ENCODE results near the gene FKRP. TPM values are rescaled to one million over a fixed set of nuclear protein-coding genes. Genes with fewer than 3 reads are reported as not detected.

FKRP gene
- 10 to 100 TPM; 13.9 to 25.1 (median 19.8) TPM for total RNA-seq
- 10 to 100 TPM; 14.4 to 20.7 TPM for polyA plus RNA-seq
- long read RNA-seq, donor 1, transcript FKRP-201 (4 exons, 3,332 nt) = major isoform, 7 of 40 reads
- long read RNA-seq, donor 1, partial matches to known transcripts = 2 of 40 reads
- long read RNA-seq, donor 1, other reads (novel, unspliced or antisense) = 27 of 40 reads
- long read RNA-seq, donor 2, partial matches to known transcripts = 0 of 7 reads
- long read RNA-seq, donor 2, other reads (novel, unspliced or antisense) = 6 of 7 reads
- long read RNA-seq, donor 3, transcript FKRP-201 (4 exons, 3,332 nt) = major isoform, 5 of 30 reads
- long read RNA-seq, donor 3, partial matches to known transcripts = 3 of 30 reads
- long read RNA-seq, donor 3, other reads (novel, unspliced or antisense) = 17 of 30 reads

GRCh38 chr19:46745521-46746280, at the start of gene FKRP:
FKRP (plus strand) TSS chr19:46746057; CDS start chr19:46755451, 9,394 bp downstream.
- intact Hi-C loops (cut with DNase I) = loop anchor here in 4 of 10 donors (5.0 to 10.0 kb wide), 4 partner anchors 33 to 249 kb away; no protein-coding TSS in a partner anchor
- peak within 1 kb of the TSS; percentile 82 to 100 (median 96) for H3K4me3 ChIP-seq
- DNase-seq = peak in 3 of 5 donors; percentile 52 to 55 (median 52)
- no peak for TF ChIP-seq POLR2A (IDR thresholded peaks at IDR 0.05)
- TF ChIP-seq CTCF (IDR thresholded peaks at IDR 0.05) = no peak
- H3K36me3 ChIP-seq = peaks cover 0 to 23% (median 12%) of the 10 kb centered on the region in 9 donors
- ATAC-seq = peak; percentile 24 to 62 (median 60)
- peaks cover 0 to 53% (median 30%) of the 10 kb centered on the region in 12 donors for H3K4me1 ChIP-seq
- H3K9me3 ChIP-seq = no peaks in the 10 kb centered on the region
- H3K27ac ChIP-seq = peak within 1 kb of the TSS; percentile 83 to 97 (median 90)
- H3K27me3 ChIP-seq = no peaks in the 10 kb centered on the region
- 0 to 1% (median 1%) methylated on average over 34 to 68 of the region's 68 CpGs for WGBS, 4 donors

GRCh38 chr19:46696866-46697203, 49.0 kb upstream of the FKRP start:
- WGBS, 4 donors = 66 to 78% (median 72%) methylated on average over 9 of the region's 9 CpGs
- intact Hi-C loops (cut with DNase I) = loop anchor here in 2 of 10 donors (5.0 kb wide), 2 partner anchors 40 to 45 kb away; no protein-coding TSS in a partner anchor
- peak overlapping the region in 1 of 12 donors; percentile 34 for H3K4me3 ChIP-seq
- H3K27ac ChIP-seq = no peak overlapping the region
- no peaks in the 10 kb centered on the region for H3K9me3 ChIP-seq
- peaks cover 3 to 96% (median 92%) of the 10 kb centered on the region in 9 donors for H3K36me3 ChIP-seq
- TF ChIP-seq POLR2A (IDR thresholded peaks at IDR 0.05) (no peak), CTCF (IDR thresholded peaks at IDR 0.05) (no peak)
- no peak for DNase-seq
- no peak for ATAC-seq
- H3K4me1 ChIP-seq = peaks cover 0 to 13% (median 3%) of the 10 kb centered on the region in 12 donors
- no peaks in the 10 kb centered on the region for H3K27me3 ChIP-seq

GRCh38 chr19:46697204-46697960, 48.5 kb upstream of the FKRP start:
- Histone ChIP-seq H3K27ac (no peak overlapping the region), H3K9me3 (no peaks in the 10 kb centered on the region), H3K27me3 (no peaks in the 10 kb centered on the region), H3K36me3 (peaks cover 3 to 96% (median 92%) of the 10 kb centered on the region in 9 donors), H3K4me3 (peak overlapping the region in 4 of 12 donors; percentile 5 to 34 (median 22)), H3K4me1 (peaks cover 0 to 13% (median 3%) of the 10 kb centered on the region in 12 donors)
- intact Hi-C loops (cut with DNase I) = loop anchor here in 2 of 10 donors (5.0 kb wide), 2 partner anchors 40 to 45 kb away; no protein-coding TSS in a partner anchor
- 28 to 47% (median 37%) methylated on average over 39 of the region's 39 CpGs for WGBS, 4 donors
- TF ChIP-seq POLR2A (IDR thresholded peaks at IDR 0.05) (no peak), CTCF (IDR thresholded peaks at IDR 0.05) (no peak)
- ATAC-seq (peak; percentile 95 to 99 (median 97)), DNase-seq (peak; percentile 83 to 92 (median 91))

Measured in heart left ventricle (tissue), 16 donors.